NCI-H2171 (cell line): Measurements from ENCODE around the gene HSPBP1.

Experiments
- DNase-seq: peaks from one replicate; lab custom pipeline; 2025; lab: John Stamatoyannopoulos, UW

HSPBP1 gene

DNA sequence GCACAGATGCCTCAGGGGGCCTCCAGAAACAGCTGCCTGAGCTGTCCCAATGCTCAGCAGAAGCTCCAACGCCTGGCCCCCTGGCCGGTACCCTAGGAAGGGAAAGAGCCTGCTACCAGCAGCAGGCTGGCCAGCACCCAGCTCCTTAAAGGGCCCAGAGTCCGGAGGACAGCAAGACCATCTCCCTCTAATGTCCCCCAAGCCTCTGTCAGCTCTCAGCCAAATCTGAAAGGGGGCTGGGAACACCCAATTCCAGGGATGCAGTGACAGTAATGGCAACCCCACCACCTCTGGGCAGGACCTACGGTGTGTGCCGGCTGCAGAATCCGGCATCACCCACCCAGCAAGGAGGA, 25.3 kb downstream of the HSPBP1 start:
- no peak for DNase-seq

DNA sequence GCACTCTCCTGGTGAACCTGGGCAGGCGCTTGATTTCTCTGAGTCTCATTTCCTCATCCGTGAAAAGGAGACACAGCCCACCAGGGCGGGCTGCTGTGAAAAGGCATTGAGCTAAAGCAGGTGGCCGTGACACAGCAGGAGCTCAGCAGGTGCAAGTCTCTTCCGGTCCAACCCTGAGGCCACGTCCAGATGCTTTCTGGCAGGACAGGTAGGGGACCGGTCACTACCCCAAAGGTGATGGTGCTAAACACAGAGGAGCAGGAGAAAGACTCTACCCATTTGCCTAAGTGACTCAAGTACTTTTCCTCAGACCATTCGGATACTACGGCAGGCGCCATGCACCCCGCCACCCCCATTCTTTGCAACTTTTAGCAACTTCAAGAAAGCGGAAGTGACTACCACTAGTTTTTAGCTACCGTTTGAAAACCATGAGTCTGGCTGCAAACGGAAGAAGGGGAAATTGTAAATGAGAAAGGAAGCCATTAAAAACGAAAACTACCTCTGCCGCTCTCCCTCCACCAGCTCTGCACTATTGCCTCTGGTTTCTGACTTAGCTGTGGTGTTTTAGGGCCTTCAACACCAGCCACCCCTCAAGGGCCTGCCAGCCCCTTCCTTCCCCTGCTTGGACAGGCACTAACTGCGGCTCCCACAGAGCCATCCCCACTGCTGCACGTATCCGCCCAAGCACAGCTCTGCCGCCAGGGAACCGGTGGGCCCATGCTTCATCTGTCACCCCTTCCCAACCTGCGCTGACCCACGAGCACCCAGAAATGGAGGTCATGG, 25.9 kb downstream of the HSPBP1 start:
- DNase-seq, result no peak

DNA sequence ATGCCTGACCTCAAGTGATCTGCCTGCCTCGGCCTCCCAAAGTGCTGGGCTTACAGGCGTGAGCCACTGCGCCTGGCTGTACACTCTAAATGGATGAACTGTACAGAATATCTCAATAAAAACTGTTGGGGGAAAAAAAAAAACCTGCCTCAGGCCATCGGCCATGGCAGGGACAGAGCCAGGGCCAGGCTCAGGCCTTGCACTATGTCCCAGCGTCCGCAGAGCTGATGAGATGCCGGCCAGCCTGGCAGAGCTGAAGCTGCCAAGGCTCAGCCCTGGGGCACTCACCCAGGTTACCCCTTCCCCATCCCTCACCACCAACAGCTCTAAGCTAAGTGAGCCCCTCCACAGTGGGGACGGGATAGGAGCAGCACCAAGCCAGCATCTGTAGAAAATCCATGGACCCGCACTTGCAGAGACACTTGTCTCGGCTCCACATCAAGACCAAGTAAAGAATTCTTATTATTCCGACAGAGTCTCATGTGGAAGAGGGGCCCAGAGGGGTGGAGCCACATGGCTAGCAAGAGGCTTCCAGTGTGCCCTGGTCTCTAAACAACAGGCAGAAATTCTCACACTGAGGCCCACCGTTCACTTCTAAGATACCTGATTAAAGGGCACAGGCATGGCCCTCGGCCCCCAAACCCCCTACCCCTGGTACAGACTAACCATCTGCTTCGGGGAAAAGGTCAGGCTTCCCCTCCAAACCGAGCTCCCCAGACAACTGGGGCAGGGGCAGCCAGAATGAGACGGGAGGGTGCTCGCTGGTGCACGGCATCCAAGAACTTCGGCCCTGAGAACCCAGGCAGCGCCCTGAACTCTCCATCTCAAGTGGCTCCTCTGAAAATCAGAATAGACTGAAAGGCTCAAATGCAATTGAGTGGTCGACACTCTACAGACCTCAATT, 26.9 kb downstream of the HSPBP1 start:
- no peak for DNase-seq

DNA sequence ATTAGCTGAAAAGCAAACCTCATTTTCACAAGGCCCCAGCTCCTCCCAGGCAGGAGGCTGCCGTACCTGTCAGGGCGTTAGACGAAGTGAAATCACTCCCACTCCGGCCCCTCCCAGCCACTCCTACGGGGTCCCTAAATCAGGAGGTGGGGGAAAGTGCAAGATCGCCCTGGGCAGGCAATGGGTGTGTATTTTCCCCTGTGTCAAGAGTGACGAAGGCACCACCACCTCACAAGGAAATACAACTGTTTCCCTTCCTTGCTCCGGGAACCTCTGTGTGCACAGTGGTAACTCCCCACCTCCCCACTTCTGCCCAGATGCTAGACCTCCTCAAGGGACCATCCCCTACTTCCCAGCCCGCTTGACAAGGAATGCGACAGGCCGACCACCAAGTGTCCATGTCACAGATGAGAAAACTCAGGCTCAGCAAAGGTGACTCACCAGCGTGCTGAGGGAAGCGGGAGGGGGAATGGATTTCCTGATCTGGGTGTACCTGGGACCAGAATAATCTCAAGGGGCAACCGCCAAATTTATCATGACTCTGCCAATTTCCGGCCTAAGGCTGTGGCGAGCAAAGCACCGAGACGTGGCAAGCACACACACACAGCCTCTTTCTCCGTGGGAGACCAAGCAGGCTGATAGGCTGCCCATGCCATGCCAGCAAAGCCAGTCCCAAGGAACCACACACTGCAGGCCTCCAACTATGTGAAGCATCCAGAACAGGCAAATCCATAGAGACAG, 28.4 kb downstream of the HSPBP1 start:
- no peak for DNase-seq

DNA sequence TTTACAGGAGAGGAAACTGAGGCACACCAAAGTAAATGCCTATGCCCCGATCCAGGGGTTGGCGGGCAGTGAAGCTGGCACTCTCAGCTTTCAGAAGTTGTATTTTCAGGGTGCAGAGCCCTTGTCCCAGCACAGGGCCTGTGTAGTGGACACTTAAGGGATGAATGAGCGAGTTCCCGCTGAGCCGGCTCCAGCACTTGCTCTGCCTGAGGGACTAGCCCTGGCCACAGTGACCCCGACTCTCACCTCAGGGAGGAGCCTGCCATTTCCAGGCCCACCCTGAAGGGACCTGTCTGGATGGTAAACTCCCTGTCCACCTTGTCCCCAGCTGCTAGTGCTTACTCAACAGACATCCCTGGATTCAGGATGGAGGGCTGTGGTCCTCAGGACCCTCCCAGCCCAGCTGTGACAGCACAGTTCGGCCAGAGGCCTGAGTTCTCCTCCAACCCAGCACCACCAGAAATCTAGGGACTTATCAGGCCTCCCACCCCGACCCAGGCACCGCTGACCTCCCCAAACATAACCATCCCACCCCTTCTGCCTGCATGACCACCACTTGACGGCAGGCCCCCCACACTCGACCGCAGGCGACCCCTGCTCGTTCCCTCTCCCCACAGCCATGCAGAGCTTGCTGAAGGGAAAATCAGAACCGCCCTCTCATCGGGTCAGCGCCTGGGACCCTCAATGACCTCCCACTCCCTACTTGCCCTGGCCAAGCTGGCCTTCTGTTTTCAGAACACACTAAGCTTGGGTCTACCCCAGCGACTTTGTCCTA, 29.5 kb downstream of the HSPBP1 start:
- no peak for DNase-seq

DNA sequence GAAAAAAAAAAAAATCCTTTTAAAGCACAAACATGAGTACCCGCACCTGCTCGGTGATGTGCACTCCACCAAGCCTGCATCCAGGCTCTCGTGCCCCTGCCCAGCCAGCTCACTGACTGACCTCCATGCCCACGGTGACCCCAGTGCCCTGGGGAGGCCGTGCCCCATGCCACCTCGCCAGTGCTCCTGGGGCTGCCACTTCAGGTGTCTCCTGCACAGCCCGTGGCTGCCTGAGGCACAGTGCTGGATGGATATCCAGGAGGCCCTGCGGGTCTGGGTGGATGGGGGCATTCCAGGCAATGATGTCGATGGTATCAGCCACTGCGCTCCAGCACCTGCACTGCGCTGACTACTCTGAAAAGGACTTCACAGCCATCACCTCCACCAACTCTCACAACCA, 30.1 kb downstream of the HSPBP1 start:
- no peak for DNase-seq

DNA sequence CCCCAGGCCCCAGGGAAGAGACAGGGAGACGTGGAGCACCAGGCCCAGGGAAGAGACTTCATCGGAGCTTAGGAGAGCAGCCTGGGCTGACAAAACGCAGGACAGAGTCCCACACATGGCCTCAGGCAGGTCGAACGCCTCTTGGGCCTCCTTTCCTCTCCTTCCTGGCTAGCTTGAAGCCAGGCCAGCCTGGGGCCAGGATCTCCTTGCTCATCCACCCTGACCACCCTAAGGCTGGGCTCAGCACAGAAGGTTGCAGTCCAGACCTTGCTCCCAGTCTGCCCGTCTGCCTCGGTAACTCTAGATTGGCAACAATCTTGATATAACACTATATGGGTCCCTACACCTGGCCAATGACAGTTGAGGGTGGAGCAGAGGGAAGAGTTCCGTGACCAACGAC, 31.2 kb downstream of the HSPBP1 start:
- DNase-seq, result no peak

DNA sequence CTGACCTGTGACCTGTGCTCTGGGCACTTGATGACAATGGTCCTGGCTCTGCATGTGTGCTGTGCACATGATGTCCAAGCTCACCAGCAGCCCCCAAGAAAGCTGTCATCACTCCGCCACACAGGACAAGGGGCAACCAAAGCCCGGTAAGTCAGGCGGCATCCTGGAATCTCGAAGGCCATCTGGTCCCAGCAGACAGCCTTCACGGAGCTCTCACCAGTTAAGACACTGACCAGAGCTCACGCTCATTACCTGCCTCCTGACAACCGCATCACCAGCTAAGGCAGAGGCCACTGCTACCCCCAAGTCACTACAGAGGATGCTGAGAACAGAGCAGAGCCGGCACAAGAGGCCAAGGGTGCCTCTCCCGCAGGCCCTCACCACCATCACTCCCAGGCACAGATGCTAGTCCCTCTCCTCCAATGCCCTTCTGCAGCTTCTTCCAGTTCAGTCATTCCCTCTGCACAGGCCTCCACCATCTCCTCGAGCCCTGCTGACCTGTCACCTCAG, 31.7 kb downstream of the HSPBP1 start:
- no peak for DNase-seq

DNA sequence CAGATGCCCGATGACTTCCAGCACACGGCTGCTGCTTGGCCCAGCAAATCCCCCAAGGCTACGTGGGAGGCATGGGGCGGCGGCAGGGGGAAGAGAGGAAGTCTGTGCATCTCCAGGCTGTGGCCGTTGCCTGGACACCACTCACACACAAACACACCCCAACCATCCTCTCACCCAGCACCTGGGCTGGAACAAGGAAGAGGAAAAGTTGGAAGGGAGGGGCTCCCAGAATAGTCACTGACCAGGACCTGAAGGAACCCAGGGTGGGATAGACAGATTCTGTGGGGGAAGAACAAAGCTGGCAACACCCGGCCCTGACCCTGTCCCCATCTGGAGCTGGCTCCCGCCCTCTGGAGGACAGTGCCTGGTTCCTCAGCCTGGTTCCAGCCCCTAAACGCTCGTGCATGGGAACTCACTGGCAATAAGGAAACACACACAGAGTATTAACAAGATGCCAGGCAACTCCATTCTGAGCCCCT, 32.2 kb downstream of the HSPBP1 start:
- DNase-seq, result no peak

DNA sequence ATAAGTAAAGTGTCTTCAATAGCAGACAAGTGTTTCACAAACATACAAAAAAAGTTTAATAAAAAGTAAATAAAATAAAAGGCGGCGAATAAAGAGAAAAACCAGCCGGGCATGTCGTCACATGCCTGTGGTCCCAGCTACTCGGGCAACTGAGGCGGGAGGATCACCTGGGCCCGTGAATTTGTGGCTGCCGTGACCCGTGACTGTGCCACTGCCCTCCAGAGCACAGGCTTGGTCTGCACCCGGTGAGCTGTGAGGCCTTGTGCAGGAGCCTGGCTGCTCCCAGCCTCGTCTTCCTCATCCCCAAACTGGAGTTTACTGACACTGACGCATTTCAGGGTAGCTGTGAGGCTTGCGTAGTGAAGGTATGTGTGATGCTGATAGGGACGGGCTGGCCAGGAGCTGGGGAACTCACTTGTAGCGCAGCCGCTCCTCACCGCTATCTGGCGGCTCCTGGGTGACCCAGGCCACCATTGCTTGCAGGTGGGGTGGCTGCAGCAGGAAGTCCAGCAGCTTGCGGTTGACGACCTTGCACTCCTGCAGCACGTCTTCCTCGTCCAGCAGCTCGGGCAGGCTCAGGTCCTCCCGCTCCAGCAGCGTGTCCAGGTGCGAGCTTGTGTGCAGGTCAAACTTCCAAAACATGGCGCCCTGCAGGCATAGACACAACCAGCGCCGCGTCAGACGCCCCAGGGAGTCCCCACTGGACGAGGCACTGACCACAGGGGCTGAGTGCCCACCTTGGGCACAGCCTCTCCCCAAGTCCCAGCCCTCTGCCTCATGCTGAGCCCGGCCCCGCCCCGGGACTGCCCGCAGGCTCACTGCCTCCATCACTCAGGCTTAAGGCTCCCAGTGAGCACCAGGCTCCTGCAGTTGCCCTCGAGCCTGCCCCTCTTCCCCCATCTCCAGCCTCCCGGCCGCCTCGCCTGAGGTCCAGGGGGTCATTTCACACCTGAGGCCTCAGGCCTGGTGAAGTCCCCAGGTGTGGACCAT, 33.2 kb downstream of the HSPBP1 start:
- DNase-seq, result no peak

DNA sequence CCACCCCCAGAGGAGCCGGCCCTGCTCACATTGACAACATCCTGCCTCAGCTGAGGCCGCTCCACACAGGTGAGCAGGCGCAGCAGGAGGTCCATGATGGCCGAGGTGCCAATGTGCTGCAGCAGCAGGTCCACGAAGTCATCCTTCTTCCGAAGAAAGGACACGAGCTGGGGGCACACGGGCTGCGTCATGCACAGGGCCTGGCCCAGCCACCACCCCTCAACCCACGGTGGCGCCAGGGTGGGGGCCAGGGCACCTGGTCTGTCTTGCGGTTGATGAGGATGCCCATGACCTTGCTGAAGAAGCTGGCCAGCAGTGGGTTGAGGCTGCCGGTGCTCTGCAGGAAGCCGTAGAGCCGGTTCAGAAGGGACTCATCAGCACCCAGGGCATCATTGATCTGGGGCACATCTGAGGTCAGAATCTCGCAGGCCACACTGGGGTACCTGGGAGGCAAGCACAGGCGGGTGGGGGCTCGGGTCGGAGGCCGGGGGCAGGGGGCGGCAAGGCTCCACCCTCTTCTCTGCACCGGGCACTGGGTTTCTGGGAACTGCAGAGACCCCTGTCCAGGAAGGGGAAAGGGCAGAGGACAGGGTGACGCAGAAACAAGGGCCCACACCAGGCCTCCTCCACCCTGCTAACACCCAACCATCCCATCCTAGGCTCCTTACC, 34.5 kb downstream of the HSPBP1 start:
- no peak for DNase-seq

DNA sequence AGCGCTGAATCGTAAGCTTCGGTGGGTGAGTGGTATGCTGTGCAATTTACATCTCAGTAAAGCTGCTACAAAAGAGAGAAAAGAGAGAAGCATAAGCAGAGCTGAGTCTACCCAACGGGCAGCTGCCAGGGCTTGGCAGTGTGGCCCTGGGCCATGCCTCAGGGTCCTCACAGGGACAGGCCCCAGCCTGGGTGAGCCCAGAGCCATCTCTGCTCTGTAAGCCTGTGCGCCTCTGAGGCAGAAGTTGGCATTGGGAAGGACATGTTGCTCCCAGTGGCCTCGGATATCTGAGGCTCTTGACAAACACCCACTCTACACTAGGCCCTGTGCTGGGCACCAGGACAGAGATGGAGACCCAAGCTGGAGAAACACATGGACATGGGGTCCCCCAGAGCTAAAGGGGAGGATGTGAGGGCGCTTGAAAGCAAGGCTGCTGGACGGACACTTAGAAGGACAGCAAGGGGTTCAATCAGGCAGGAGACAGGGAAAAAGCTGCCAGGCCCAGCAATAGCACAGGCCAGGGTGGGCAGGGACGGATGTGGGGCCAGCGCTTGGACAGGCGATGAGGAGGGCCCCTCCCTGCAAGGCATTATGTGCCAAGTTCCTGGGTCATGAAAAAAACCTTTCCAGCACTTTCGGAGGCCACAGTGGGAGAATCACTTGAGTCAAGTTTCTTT, 35.8 kb downstream of the HSPBP1 start:
- DNase-seq, result no peak

DNA sequence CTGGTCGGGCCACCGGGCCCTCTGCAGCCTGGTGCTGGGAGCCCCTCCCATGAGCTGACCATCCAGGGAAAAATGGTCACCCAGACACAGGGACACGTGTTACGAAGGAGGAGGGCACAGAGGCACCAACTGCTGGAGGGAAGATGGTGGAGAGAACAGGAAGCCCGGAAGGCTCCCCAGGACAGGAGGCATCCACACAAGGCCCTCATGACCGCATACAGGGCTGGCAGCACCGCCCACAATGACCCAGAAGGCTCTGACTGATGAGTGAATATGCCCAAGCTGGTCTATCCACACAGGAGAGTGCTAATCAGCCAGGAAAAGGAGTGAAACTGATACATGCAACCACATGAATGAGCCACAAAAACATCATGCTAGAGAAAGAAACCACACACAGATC, 37.4 kb downstream of the HSPBP1 start:
- no peak for DNase-seq

DNA sequence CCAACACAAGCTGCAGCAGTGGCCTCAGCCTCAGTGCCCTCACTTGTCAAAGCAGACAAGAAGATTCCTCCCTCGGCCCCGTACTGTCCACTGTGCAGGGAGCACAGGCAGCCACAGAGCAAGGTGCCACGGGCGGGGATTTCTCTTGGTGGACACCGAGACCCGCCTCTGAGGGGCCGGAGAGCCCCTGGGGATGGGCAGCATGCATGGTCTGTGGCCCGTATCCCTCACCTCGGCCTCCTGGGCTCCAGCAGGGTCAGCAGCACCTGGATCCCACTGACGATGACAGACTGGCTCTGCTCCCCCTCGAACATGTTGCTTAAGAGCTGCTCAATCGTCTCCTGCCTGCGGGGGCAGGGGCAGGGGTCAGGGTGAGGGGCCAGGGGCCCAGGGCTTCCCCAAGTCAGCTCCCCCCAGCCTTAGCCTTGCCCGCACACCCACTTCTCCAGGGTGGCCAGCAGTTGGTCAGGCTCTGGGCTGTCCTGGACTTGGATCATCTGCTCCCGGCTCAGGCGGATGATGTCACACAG, 37.9 kb downstream of the HSPBP1 start:
- DNase-seq, result no peak

DNA sequence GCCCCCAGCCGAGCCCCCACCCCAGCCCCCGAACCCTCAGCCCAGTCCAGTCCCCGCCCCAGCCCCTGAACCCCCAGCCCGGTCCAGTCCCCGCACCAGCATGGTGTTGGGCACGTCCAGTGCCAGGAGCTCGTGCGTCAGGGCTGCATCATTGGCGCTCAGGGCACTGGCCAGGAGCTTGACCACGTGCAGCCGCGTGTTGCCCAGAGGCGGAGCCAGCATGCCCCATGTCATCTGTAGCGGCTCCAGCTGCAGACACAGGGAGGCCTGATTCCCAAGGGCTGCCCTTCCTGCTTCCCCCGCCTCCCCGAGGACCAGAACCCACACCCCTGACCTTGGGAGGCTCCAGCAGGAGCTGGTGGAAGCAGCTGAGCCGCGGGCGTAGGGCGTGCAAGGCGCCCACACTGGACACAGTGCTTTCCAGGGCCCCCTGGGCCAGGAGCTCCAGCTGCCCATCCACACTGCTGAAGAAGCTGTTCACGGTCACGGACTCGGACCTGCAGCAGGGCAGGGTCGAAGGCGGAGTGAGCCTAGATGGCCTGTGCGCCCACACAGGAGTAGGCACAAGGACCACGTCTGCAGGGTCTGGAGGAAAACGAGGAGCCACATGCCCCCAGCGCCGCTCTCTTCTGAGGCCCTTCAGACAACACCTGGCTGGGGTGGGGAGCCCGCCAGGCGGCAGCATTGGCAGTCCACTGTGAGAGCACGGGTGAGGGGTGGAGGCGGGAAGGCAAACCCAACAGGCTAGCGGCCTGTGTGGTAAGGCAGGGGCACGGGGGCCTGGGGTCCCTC, 38.6 kb downstream of the HSPBP1 start:
- DNase-seq, result no peak

DNA sequence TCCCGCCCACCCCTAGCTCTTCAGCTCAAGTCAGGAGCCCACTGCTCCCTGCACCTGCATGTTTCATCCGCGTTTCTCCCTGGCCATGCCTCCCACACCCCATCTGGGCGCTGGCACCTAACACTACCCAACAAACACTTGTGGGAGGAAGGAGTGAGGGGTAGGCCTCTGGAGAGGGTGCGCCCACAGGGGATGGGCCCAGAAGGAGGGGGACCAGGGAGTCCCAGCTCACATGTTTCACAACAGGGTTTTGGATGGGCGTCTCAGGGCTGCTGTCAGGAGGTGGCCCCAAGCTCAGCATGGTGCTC, 39.2 kb downstream of the HSPBP1 start:
- DNase-seq, result no peak

DNA sequence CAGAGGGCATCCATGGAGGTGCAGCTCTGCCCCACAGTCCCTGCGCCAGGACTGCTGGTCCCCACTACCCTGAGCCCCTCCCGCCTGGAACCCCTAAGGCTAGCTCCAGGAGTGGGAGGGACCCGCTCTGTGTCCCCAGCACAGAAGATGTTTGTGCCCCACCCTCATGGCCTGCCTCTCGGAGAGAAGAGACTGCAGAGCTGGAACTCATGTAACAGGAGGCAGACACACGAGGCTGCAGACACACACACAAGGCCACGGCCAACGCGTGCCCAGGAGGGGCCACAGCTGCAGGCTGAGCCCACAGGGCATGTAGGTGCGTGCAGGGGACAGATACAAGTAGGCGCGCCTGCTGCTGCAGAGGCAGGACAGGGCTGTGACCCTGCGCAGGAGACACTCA, 40.9 kb downstream of the HSPBP1 start:
- no peak for DNase-seq

DNA sequence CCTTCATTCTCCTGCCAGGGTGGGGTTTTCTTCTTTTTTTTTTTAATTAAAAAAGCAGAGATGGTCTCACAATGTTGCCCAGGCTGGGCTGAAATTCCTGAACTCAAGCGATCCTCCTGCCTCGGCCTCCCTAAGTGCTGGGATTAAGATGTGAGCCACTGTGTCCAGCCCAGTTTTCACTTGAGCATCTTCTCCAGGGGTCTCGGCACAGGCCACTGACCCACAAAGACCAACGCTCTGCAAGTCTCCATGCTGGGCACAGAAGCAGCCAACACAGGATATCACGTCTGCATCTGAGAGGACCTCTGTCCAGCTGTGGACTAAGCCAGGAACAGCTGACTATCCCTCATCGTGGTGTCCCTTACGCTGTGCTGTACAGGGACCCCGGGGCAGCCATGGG, 41.9 kb downstream of the HSPBP1 start:
- DNase-seq, result no peak
